HepG2 (cell line): ENCODE results near the gene TEX55. TPM values are rescaled to one million over a fixed set of nuclear protein-coding genes. Genes with fewer than 3 reads are reported as not detected.
A peak's percentile ranks its signal among the peaks of the same experiment; 100 is the strongest.

Experiments
- ATAC-seq: fragments of 200-7000 bp; cut with Tn5 transposase; 3 replicates; pipeline ENCODE4 v1.9.1; 2020; ENCODE audit warnings: mild to moderate bottlenecking, moderate library complexity
- BruUV-seq: library from RNA; stranded (reverse); fragments of 400-500 nt; replicated peaks from 2 replicates; lab custom pipeline; 2021; lab: Mats Ljungman, UMichigan
- CTCF ChIA-PET: fragments of 300-600 bp; formaldehyde crosslinking; extraction: SDS; loops from one replicate; lab custom pipeline; 2021; ENCODE audit warnings: low total read pairs, inconsistent platforms, low intra/inter-chr PET ratio; lab: Yijun Ruan, JAX
- POLR2A ChIA-PET: fragments of 350-600 bp; sonication (Branson Sonifier 250); formaldehyde crosslinking; loops from one replicate; lab custom pipeline; 2020; ENCODE audit warnings: antibody characterized with exemption, inconsistent platforms; lab: Yijun Ruan, JAX
- DNase-seq: peaks from one replicate; pipeline ENCODE4 v3.0.0-alpha.2; 2015; ENCODE audit warnings: low spot score
- FAIRE-seq: peaks from 3 replicates; lab custom pipeline; 2011; peaks lifted over from hg19 to GRCh38; lab: Jason Lieb, UNC
- H2AFZ ChIP-seq: one replicate; pipeline ENCODE4 v1.6.1; 2011; ENCODE audit warnings: low read length, inconsistent platforms
- H3K27ac ChIP-seq: fragments of 300-600 bp; 3 replicates; pipeline ENCODE4 v1.8.0; 2011; ENCODE audit warnings: mixed run types, mild to moderate bottlenecking, mixed read lengths, low read length, inconsistent platforms; ENCODE audit not compliant: insufficient read depth; ENCODE audit errors: extremely low read length
- H3K27me3 ChIP-seq, 2 experiments: fragments of 200-600 bp in 1 of 2; 2 replicates in 1 of 2; 3 replicates in 1 of 2; pipeline versions ENCODE4 v1.6.0 to v1.8.0; 2011; ENCODE audit warnings: low read length in 2 of 2, mild to moderate bottlenecking in 2 of 2, moderate library complexity in 2 of 2, inconsistent platforms in 1 of 2; ENCODE audit not compliant: insufficient read depth in 2 of 2, control insufficient read depth in 1 of 2
- H3K36me3 ChIP-seq, 2 experiments: fragments of 200-600 bp in 1 of 2; replicated peaks in 1 of 2; 2 replicates in 1 of 2; 3 replicates in 1 of 2; pipeline versions ENCODE4 v1.5.1 to v1.8.0; 2011; ENCODE audit warnings: low read length in 2 of 2, inconsistent platforms in 1 of 2; ENCODE audit not compliant: insufficient read depth in 2 of 2, control insufficient read depth in 1 of 2
- H3K4me1 ChIP-seq: 2 replicates; pipeline ENCODE4 v1.5.1; 2012; ENCODE audit warnings: low read length, inconsistent platforms; ENCODE audit not compliant: insufficient read depth
- H3K4me2 ChIP-seq: 2 replicates; pipeline ENCODE4 v1.6.0; 2011; ENCODE audit warnings: low read depth, low read length, inconsistent platforms
- H3K4me3 ChIP-seq, 3 experiments: fragments of 200-600 bp in 1 of 3; sonication (generic), shearing (Covaris generic) in 1 of 3; replicated peaks in 1 of 3; 2 replicates each; pipeline ENCODE4 v1.5.1; 2011 to 2016; ENCODE audit warnings: low read length in 3 of 3, inconsistent platforms in 2 of 3, low read depth in 2 of 3, mild to moderate bottlenecking in 2 of 3, control low read depth in 1 of 3, mixed read lengths in 1 of 3; ENCODE audit not compliant: insufficient read depth in 1 of 3
- H3K79me2 ChIP-seq: one replicate; pipeline ENCODE4 v1.6.1; 2011; ENCODE audit warnings: low read length, inconsistent platforms; ENCODE audit not compliant: insufficient read depth
- H3K9ac ChIP-seq: 2 replicates; pipeline ENCODE4 v1.6.0; 2011; ENCODE audit warnings: mild to moderate bottlenecking, low read depth, low read length, inconsistent platforms; ENCODE audit not compliant: insufficient read depth
- H3K9me3 ChIP-seq: 2 replicates; pipeline ENCODE4 v1.5.1; 2012; ENCODE audit warnings: mild to moderate bottlenecking, low read length
- H4K20me1 ChIP-seq: 2 replicates; pipeline ENCODE4 v1.6.0; 2011; ENCODE audit warnings: inconsistent platforms, mild to moderate bottlenecking, low read length, moderate library complexity; ENCODE audit not compliant: insufficient read depth
- CREB3 ChIP-seq: sonication (generic); formaldehyde crosslinking; IDR thresholded peaks from 2 replicates; pipeline ENCODE4 v1.5.0; 2020; ENCODE audit warnings: missing genetic modification reagents
- KAT2B ChIP-seq: fragments of 150-350 bp; IDR thresholded peaks from 2 replicates; pipeline ENCODE4 v1.6.1; 2014; ENCODE audit warnings: low read depth, low read length, borderline replicate concordance
- KMT2B ChIP-seq: IDR thresholded peaks from 2 replicates; pipeline ENCODE4 v1.6.1; 2016; ENCODE audit warnings: missing genetic modification reagents, missing compliant biosample characterization
- TBP ChIP-seq: sonication (generic); formaldehyde crosslinking; IDR thresholded peaks from 2 replicates; pipeline ENCODE4 v1.5.0; 2020; ENCODE audit warnings: missing genetic modification reagents
- ZNF335 ChIP-seq: sonication (generic); formaldehyde crosslinking; IDR thresholded peaks from 2 replicates; pipeline ENCODE4 v1.4.0; 2020; ENCODE audit warnings: missing genetic modification reagents
- ZNF383 ChIP-seq: sonication (generic); formaldehyde crosslinking; IDR thresholded peaks from 2 replicates; pipeline ENCODE4 v1.4.0; 2020; ENCODE audit warnings: missing genetic modification reagents, mild to moderate bottlenecking, borderline replicate concordance
- ZNF761 ChIP-seq: sonication (generic); formaldehyde crosslinking; conservative IDR thresholded peaks from 2 replicates; pipeline ENCODE4 v1.4.0; 2020; ENCODE audit warnings: mild to moderate bottlenecking, missing genetic modification reagents
- WGBS: methylation state at CpG from one replicate; pipeline ENCODE4 v1.1.6; 2017; ENCODE audit warnings: low lambda C conversion rate; 5-methylcytosine and 5-hydroxymethylcytosine counted together
- in situ Hi-C: cut with HindIII; loops from 2 replicates; pipeline ENCODE4 v1.10.0; 2017; ENCODE audit warnings: low pct_unique_long_range_greater_than_20kb; ENCODE audit not compliant: extremely low pct_ligation_motif_present
- intact Hi-C: fragments of 100-400 bp; cut with micrococcal nuclease; formaldehyde crosslinking; loops from one replicate; pipeline ENCODE4 v1.10.0; 2022; ENCODE audit not compliant: unreplicated experiment
- polyA plus RNA-seq, 8 experiments: library from polyadenylated mRNA; depleted of rRNA in 3 of 8; stranded (reverse) in 7 of 8; unstranded in 1 of 8; fragments of >200 nt; fragmentation: Illumina TruSeq in 4 of 8; extraction: Trizol in 4 of 8; gene quantifications; 2 replicates each; pipeline versions ENCODE4 v1.2.1 to v1.2.3, GENCODE V29; 2011 to 2016; ENCODE audit warnings: low read depth in 4 of 8, missing spikeins in 1 of 8, mixed read lengths in 1 of 8; ENCODE audit not compliant: insufficient read depth in 1 of 8
- total RNA-seq, 5 experiments: library from RNA; depleted of rRNA; stranded (reverse); fragments of >200 nt; fragmentation: Illumina TruSeq; extraction: Trizol; gene quantifications; 2 replicates each; pipeline ENCODE4 v1.2.3, GENCODE V29; 2016; ENCODE audit warnings: low read depth in 1 of 5
- TF ChIP-seq, protein P1 (sequence below): sonication (generic); formaldehyde crosslinking; IDR thresholded peaks from 2 replicates; pipeline ENCODE4 v1.4.0; 2020; ENCODE audit warnings: low read depth, mild to moderate bottlenecking, missing genetic modification reagents
- TF ChIP-seq, protein P2 (sequence below): IDR thresholded peaks from 2 replicates; pipeline ENCODE4 v1.4.0; 2020; ENCODE audit warnings: mild to moderate bottlenecking, missing genetic modification reagents
- TF ChIP-seq, protein P3 (sequence below): sonication (generic); formaldehyde crosslinking; IDR thresholded peaks from 2 replicates; pipeline ENCODE4 v1.8.1; 2023; ENCODE audit warnings: mild to moderate bottlenecking, missing genetic modification reagents

Gene TEX55
- total and polyA plus RNA-seq, 2 of the 13 experiments (the other 11 are each of a cell fraction or from before 2014, with no cell fraction given), result not detected

DNA sequence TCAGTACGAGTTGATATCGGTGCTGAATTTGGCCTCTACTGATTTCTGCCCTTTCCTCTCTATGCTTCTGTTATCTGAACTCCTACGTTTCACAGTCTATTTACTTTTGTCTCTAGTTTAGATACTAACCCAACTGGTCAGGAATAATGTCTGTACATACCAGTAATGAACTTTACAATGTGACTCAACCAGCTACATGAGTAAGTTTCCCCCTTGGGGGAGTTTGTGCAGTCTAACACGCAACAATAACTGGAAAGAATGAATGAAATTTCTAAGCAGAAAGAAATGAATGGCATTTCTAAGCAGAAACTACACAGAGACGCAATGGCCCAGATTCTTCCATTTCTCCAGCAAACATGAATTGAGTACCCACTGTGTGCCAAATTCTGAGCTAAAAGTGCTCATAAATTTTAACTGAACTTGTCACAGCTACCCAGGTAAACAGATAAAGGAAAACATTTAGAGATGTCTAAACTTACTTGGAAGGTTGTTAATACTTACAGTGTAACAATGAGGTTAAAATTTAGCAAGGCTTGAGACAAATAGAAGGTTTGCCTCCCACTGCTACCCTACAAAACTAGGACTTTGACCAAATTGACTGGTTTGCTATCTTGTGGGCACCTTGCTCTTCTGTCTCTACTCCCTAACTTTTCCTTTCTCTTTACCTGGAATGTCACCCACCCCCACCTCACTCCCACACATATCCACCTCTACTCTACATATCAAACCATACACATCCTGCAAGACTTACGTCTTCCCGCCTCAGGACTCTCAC is 39.0 kb downstream of the TEX55 start:
- H3K27ac ChIP-seq, result no peak overlapping the region
- TF ChIP-seq CREB3 (CRISPR knock-in tag), result no peak
- TF ChIP-seq KMT2B (CRISPR knock-in tag), result no peak
- TF ChIP-seq TBP (CRISPR knock-in tag), result no peak
- TF ChIP-seq KAT2B, result no peak
- no peak for TF ChIP-seq ZNF761 (CRISPR knock-in tag)
- no peak for TF ChIP-seq ZNF335 (CRISPR knock-in tag)
- no peak for TF ChIP-seq ZNF383 (CRISPR knock-in tag)
- TF ChIP-seq, protein P1, sequence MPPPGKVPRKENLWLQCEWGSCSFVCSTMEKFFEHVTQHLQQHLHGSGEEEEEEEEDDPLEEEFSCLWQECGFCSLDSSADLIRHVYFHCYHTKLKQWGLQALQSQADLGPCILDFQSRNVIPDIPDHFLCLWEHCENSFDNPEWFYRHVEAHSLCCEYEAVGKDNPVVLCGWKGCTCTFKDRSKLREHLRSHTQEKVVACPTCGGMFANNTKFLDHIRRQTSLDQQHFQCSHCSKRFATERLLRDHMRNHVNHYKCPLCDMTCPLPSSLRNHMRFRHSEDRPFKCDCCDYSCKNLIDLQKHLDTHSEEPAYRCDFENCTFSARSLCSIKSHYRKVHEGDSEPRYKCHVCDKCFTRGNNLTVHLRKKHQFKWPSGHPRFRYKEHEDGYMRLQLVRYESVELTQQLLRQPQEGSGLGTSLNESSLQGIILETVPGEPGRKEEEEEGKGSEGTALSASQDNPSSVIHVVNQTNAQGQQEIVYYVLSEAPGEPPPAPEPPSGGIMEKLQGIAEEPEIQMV, result no peak
- TF ChIP-seq, protein P2, sequence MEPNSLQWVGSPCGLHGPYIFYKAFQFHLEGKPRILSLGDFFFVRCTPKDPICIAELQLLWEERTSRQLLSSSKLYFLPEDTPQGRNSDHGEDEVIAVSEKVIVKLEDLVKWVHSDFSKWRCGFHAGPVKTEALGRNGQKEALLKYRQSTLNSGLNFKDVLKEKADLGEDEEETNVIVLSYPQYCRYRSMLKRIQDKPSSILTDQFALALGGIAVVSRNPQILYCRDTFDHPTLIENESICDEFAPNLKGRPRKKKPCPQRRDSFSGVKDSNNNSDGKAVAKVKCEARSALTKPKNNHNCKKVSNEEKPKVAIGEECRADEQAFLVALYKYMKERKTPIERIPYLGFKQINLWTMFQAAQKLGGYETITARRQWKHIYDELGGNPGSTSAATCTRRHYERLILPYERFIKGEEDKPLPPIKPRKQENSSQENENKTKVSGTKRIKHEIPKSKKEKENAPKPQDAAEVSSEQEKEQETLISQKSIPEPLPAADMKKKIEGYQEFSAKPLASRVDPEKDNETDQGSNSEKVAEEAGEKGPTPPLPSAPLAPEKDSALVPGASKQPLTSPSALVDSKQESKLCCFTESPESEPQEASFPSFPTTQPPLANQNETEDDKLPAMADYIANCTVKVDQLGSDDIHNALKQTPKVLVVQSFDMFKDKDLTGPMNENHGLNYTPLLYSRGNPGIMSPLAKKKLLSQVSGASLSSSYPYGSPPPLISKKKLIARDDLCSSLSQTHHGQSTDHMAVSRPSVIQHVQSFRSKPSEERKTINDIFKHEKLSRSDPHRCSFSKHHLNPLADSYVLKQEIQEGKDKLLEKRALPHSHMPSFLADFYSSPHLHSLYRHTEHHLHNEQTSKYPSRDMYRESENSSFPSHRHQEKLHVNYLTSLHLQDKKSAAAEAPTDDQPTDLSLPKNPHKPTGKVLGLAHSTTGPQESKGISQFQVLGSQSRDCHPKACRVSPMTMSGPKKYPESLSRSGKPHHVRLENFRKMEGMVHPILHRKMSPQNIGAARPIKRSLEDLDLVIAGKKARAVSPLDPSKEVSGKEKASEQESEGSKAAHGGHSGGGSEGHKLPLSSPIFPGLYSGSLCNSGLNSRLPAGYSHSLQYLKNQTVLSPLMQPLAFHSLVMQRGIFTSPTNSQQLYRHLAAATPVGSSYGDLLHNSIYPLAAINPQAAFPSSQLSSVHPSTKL (CRISPR knock-in tag), result no peak
- TF ChIP-seq, protein P3, sequence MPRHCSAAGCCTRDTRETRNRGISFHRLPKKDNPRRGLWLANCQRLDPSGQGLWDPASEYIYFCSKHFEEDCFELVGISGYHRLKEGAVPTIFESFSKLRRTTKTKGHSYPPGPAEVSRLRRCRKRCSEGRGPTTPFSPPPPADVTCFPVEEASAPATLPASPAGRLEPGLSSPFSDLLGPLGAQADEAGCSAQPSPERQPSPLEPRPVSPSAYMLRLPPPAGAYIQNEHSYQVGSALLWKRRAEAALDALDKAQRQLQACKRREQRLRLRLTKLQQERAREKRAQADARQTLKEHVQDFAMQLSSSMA (CRISPR knock-in tag), result no peak
- TF ChIP-seq, all 625 proteins: peak for 0
- no peaks in the 10 kb centered on the region for H3K79me2 ChIP-seq
- CTCF ChIA-PET, result no interaction called here
- in situ Hi-C loops, result no loop called here
- H3K4me1 ChIP-seq, result peaks cover 14% of the 10 kb centered on the region
- no peaks in the 10 kb centered on the region for H4K20me1 ChIP-seq
- H3K27me3 ChIP-seq, result no peaks in the 10 kb centered on the region
- H3K9ac ChIP-seq, result no peak overlapping the region
- WGBS, result 20% methylated on average over 7 of the region's 7 CpGs
- POLR2A ChIA-PET, result no interaction called here
- peak overlapping the region; percentile 25; the same call in 1 of the 2 replicates for H3K4me2 ChIP-seq
- FAIRE-seq (no peak), ATAC-seq (peak; percentile 56; the same call in 2 of the 3 replicates), DNase-seq (peak; percentile 12)
- BruUV-seq, result no TSS peak
- intact Hi-C loops, result no loop called here
- H3K4me3 ChIP-seq, result no peak overlapping the region
- H3K36me3 ChIP-seq, result no peaks in the 10 kb centered on the region
- no peaks in the 10 kb centered on the region for H3K9me3 ChIP-seq
- no peak overlapping the region for H2AFZ ChIP-seq
